Stimulated activated CD4-positive, alpha-beta T cell treated with anti-CD3 and anti-CD28 coated beads, Interleukin-12 subunit alpha, Interleukin-12 subunit beta, amount 100 ng/mL, for 48 hours (primary cell): ENCODE results near the gene SDK2.
"Not testable (repeated sequence)": the region's sequence is repeated elsewhere in the genome, so short reads cannot be mapped to it uniquely, and the experiment has no call there.

Source experiments
- DNase-seq, 3 donors: peaks; one replicate each; pipeline ENCODE4 v3.0.0-alpha.2; 2020; ENCODE audit warnings: low read depth in 2 of 3, low spot score in 1 of 3

Gene SDK2

GRCh38 chr17:73489991-73490390, 154.3 kb downstream of the SDK2 start:
- DNase-seq: no peak

GRCh38 chr17:73489333-73489732, 154.9 kb downstream of the SDK2 start:
- no peak for DNase-seq

GRCh38 chr17:73485130-73485529, 159.1 kb downstream of the SDK2 start:
- no peak for DNase-seq

DNA sequence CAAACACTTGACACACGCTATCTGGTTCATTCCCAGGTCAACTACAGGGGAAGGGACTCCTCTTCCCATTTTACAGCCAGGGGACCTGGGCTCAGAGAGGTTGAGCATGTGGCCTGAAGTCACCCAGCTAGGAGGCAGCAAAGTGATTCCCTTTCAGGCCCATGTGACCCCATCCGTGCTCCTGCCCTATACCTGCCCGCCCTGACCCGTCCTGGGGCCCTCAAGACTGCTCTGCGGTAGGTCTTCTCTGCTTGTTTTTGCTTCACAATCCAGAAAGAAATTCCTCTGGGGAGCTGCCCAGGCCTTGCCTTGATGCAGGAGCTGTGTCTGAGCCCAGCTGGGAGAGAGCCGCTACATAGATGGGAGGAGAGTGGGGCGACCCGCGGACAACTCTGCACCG, 161.4 kb downstream of the SDK2 start:
- no peak for DNase-seq

DNA sequence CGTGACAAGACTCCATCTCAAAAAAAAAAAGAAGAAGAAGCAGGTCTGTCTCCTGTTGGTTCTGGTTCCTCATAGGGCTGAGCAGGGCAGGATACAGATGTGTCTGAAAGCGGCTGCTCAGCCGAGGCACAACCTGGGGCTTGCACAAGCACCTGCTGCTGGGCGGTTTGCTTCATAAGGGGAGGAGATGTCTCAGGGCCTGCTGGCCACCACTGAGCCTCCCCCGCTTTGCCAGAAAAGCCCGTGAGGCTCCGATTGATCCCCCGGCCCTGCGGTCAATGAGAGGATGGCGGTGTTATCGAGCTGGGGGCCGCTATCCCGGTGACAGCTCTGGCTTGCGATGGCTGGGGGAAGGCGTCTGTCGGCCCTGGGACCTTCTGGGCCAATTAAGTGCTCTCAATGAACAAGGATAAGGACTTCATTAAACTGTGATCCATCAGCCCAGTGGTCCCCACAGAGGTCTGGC, 162.0 kb downstream of the SDK2 start:
- no peak for DNase-seq

DNA sequence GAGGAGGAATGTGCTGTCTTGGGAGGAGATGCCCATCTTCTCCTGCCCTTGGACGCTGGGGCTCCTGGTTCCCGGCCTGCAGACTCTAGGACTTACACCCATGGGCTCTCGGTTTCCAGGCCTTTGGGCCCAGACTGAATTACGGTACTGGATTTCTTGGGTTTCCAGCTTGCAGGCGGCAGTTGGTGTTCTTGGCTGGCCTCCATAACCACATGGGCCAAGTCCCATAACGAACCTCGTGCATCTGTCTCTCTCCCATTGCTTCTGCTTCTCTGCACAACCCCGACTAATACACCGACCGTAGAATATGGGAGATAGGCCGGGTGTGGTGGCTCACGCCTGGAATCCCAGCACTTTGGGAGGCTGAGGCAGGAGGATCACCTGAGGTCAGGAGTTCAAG, 162.6 kb downstream of the SDK2 start:
- no peak for DNase-seq

GRCh38 chr17:73480740-73481139, 163.5 kb downstream of the SDK2 start:
- no peak for DNase-seq

GRCh38 chr17:73478768-73479424, 165.3 kb downstream of the SDK2 start:
- DNase-seq: no peak

DNA sequence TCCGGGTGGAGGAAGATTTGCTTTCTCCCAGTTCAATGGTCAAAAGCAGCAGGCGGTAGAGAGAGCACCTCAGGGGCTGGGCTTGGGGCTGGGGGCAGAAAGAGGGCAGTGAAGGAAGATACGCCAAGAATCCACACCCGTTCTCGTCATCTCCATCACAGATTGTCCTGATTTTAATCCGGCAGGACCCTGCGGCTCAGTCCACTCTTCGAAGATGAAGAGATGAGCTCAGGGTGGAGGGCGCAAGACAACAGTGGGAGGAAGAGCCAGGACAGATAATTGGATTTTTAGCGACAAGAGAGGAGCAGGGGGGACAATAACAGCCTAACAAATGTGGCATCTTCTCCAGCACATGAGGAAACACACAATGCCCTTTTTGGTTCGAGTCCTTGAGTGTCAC, 165.9 kb downstream of the SDK2 start:
- no peak for DNase-seq

- DNase-seq: no peak
These were observed 167.3 kb downstream of the SDK2 start for GRCh38 chr17:73476890-73477350.

GRCh38 chr17:73474370-73474988, 169.8 kb downstream of the SDK2 start:
- no peak for DNase-seq

DNA sequence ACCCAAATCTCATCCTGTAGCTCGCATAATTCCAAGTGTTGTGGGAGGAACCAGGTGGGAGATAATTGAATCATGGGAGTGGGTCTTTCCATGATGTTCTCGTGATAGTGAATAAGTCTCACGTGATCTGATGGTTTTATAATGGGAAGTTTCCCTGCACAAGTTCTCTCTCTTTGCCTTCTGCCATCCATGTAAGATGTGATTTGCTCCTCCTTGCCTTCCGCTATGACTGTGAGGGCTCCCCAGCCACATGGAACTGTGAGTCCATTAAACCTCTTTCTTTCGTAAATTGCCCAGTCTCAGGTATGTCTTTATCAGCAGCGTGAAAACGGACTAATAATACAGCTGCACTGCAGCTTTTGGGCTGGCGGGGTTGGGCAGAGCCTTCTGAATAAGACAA, 171.5 kb downstream of the SDK2 start:
- DNase-seq: not testable (repeated sequence)

- DNase-seq: no peak
These were observed 172.3 kb downstream of the SDK2 start for GRCh38 chr17:73471924-73472323.

- no peak for DNase-seq
These were observed 173.9 kb downstream of the SDK2 start for GRCh38 chr17:73470316-73470826.

GRCh38 chr17:73469311-73469710, 174.9 kb downstream of the SDK2 start:
- no peak for DNase-seq

DNA sequence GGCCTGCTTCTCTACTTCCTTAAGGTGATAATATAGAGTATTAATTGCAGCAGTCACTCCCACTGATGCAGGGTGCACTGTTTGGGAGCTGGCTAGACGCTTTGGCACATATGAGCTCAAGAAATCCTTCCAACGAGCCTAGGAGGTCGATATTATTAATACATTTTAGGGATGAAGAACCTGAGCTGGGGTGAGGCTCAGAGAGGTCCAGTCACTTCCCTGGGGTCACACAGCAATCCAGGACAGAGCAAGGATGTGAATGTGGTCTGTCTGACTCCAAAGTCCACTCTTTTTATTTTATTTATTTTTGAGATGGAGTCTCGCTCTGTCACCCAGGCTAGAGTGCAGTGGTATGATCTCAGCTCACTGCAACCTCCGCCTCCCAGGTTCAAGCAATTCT, 176.0 kb downstream of the SDK2 start:
- no peak for DNase-seq

DNA sequence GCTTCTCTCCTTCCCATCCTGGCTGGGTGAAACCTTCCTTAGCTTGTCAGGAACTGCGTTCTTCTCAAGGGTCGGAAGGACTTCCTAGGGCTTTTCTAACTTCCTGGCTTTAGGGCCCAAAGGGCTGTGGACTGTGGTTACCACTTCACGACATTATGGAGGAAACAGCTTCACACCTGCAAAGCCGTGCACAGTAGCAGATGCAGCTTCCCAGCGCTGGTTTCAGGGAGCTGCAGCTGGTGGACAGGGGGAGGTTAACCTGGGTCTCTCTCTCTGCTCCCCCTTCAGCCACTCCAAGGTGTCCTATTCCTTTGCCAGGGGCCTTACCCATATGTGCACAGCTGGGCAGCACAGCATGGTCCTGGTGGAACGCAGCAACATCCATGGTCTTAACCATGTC, 176.6 kb downstream of the SDK2 start:
- no peak for DNase-seq

DNA sequence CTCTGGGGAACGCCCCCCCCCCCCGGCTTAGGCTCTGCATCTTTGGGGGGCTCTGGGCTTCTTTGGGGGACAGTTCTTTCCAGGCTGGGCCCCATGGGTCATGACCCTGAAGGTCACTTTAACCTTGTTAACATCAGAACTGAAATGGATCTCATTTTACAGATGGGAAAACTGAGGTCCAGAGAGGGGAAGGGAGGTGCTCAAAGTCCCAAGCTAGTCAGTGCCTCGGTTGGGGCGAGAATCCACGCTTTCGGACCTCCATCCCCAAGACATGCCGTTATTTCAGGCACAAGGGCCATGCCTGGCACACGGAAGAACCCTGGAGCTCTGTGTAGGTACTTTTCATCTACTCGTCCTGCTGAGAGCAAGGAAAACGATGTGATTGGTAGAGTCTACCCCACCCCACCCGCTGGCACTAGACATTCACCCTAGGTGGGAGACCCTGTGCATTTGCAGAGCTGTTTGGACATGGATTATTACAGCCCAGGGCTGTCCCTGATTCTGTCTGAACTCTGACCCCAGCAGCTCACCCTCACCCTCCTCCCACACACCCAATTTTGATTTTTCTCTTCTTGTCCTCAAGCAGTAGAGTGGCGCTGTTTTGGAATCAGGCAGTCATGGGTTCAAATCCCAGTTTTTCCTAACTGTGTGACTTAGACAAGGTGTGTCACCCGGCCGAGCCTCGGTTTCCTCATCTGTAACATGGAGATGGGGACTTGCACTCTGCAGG, 177.4 kb downstream of the SDK2 start:
- no peak for DNase-seq

- DNase-seq: no peak
These were observed 178.4 kb downstream of the SDK2 start for GRCh38 chr17:73465953-73466230.

GRCh38 chr17:73465130-73465952, 178.9 kb downstream of the SDK2 start:
- DNase-seq: no peak

DNA sequence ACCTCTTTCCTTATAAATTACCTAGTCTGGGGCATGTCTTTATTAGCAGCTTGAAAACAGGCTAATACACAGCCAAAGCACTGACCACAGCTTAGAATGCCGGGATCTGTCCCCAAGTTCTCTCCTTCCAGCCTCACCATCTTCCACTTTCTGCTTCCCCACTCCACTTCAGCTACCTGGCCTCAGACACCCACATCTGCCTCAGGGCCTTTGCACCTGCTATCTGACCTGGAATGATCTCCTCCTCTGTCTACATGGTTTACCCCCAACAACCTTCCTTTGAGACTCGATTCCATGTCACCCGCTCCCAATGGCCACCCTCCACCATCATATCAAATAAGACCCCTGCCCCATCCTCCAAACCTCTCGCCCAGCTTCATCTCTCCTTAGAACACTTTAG, 179.8 kb downstream of the SDK2 start:
- DNase-seq: no peak
